GM18868 (cell line): ENCODE measurements around the gene TSPEAR.

ENCODE experiments used
- ATAC-seq: cut with Tn5 transposase; IDR thresholded peaks from one replicate; pipeline ENCODE4 v1.9.1; 2021; ENCODE audit warnings: mild to moderate bottlenecking, moderate library complexity; ENCODE audit not compliant: unreplicated experiment

TSPEAR gene

GRCh38 chr21:44478801-44479167, 232.6 kb downstream of the TSPEAR start:
- ATAC-seq, result no peak

- ATAC-seq, result no peak
Measured at GRCh38 chr21:44478124-44478800, 233.1 kb downstream of the TSPEAR start.

GRCh38 chr21:44477712-44478111, 233.7 kb downstream of the TSPEAR start:
- no peak for ATAC-seq

- ATAC-seq, result no peak
Measured at GRCh38 chr21:44477131-44477530, 234.2 kb downstream of the TSPEAR start.

- no peak for ATAC-seq
Measured at GRCh38 chr21:44475266-44475845, 236.0 kb downstream of the TSPEAR start.

GRCh38 chr21:44473915-44474555, 237.3 kb downstream of the TSPEAR start:
- ATAC-seq, result no peak

GRCh38 chr21:44471996-44472395, 239.4 kb downstream of the TSPEAR start:
- ATAC-seq, result no peak

- no peak for ATAC-seq
Measured at GRCh38 chr21:44471341-44471740, 240.0 kb downstream of the TSPEAR start.

- no peak for ATAC-seq
Measured at GRCh38 chr21:44467859-44468195, 243.5 kb downstream of the TSPEAR start.

GRCh38 chr21:44466996-44467858, 244.1 kb downstream of the TSPEAR start:
- ATAC-seq, result no peak

- ATAC-seq, result no peak
Measured at GRCh38 chr21:44466351-44466954, 244.9 kb downstream of the TSPEAR start.

- no peak for ATAC-seq
Measured at GRCh38 chr21:44464351-44464750, 247.0 kb downstream of the TSPEAR start.

- ATAC-seq, result no peak
Measured at GRCh38 chr21:44463724-44464123, 247.6 kb downstream of the TSPEAR start.

- no peak for ATAC-seq
Measured at GRCh38 chr21:44462834-44463200, 248.6 kb downstream of the TSPEAR start.

- ATAC-seq, result no peak
Measured at GRCh38 chr21:44462086-44462833, 249.1 kb downstream of the TSPEAR start.

- no peak for ATAC-seq
Measured at GRCh38 chr21:44461464-44462001, 249.8 kb downstream of the TSPEAR start.

GRCh38 chr21:44461005-44461404, 250.4 kb downstream of the TSPEAR start:
- no peak for ATAC-seq

GRCh38 chr21:44460441-44460755, 251.0 kb downstream of the TSPEAR start:
- ATAC-seq, result no peak

GRCh38 chr21:44459712-44460440, 251.5 kb downstream of the TSPEAR start:
- ATAC-seq, result no peak
